NCI-H1417 (cell line): ENCODE data around the gene LIPG.
A peak's percentile ranks its signal among the peaks of the same experiment; 100 is the strongest.

Experiments used
- DNase-seq, 3 experiments: peaks; one replicate each; lab custom pipeline; 2025; lab: John Stamatoyannopoulos, UW

LIPG gene

GRCh38 chr18:49638891-49639557 lies 77.2 kb downstream of the LIPG start:
- no peak for DNase-seq

- no peak for DNase-seq
Observed at GRCh38 chr18:49639643-49640391, 78.0 kb downstream of the LIPG start.

- DNase-seq, result no peak
Observed at GRCh38 chr18:49640741-49641140, 78.9 kb downstream of the LIPG start.

GRCh38 chr18:49645196-49645595 lies 83.3 kb downstream of the LIPG start:
- no peak for DNase-seq

GRCh38 chr18:49645841-49646351 lies 84.0 kb downstream of the LIPG start:
- DNase-seq, result no peak

- DNase-seq, result peak in 1 of 3 experiments; percentile 72
Observed at GRCh38 chr18:49646873-49647272, 85.0 kb downstream of the LIPG start.

GRCh38 chr18:49647496-49648168 lies 85.8 kb downstream of the LIPG start:
- DNase-seq, result no peak

GRCh38 chr18:49648326-49648725 lies 86.5 kb downstream of the LIPG start:
- DNase-seq, result no peak
